ENCODE measurements around the gene F10.

GRCh38 chr13:113090415-113090770 is 32.2 kb upstream of the F10 start:
- TF ChIP-seq POLR2A (IDR thresholded peaks at IDR 0.05) (no peak), CTCF (IDR thresholded peaks at IDR 0.05) (no peak)
